CD8-positive, alpha-beta memory T cell (primary cell): ENCODE results near the gene RGS6. TPM values are rescaled to one million over a fixed set of nuclear protein-coding genes. Genes with fewer than 3 reads are reported as not detected.

ENCODE experiments used
- CTCF ChIA-PET: fragments of 350-600 bp; sonication (Branson Sonifier 250); formaldehyde crosslinking; loops from one replicate; lab custom pipeline; 2021; ENCODE audit warnings: antibody characterized with exemption; lab: Charles Lee
- POLR2A ChIA-PET: fragments of 350-600 bp; sonication (Branson Sonifier 250); formaldehyde crosslinking; loops from one replicate; lab custom pipeline; 2021; ENCODE audit warnings: antibody characterized with exemption; lab: Charles Lee
- DNase-seq, 5 donors: peaks; one replicate each; pipeline versions ENCODE4 v3.0.0 to v3.0.0-alpha.2; 2020 to 2022; ENCODE audit warnings: mixed read lengths in 1 of 5
- H3K27ac ChIP-seq: one replicate; pipeline ENCODE4 v1.7.0; 2013; ENCODE audit warnings: low read depth, mild to moderate bottlenecking, low read length, moderate library complexity
- H3K27me3 ChIP-seq: 2 replicates; pipeline ENCODE4 v1.7.0; 2013; ENCODE audit warnings: low read length, mild to moderate bottlenecking; ENCODE audit not compliant: insufficient read depth, poor library complexity, severe bottlenecking
- H3K36me3 ChIP-seq: 2 replicates; pipeline ENCODE4 v1.7.0; 2013; ENCODE audit warnings: mild to moderate bottlenecking, low read length, moderate library complexity; ENCODE audit not compliant: insufficient read depth
- H3K4me1 ChIP-seq: 2 replicates; pipeline ENCODE4 v1.7.0; 2013; ENCODE audit warnings: mild to moderate bottlenecking, low read length, moderate library complexity; ENCODE audit not compliant: insufficient read depth
- H3K4me3 ChIP-seq: 2 replicates; pipeline ENCODE4 v1.7.0; 2013; ENCODE audit warnings: mild to moderate bottlenecking, low read length
- H3K9me3 ChIP-seq: 2 replicates; pipeline ENCODE4 v1.7.0; 2013; ENCODE audit warnings: mild to moderate bottlenecking, low read length
- H3K27ac Mint-ChIP-seq, 8 donors: one replicate each; pipeline ENCODE4 v1.8.0; 2020 to 2021; ENCODE audit warnings: mixed read lengths in 8 of 8, mild to moderate bottlenecking in 6 of 8, inconsistent platforms in 3 of 8, moderate library complexity in 3 of 8
- H3K27me3 Mint-ChIP-seq, 2 donors: one replicate each; pipeline ENCODE4 v1.8.0; 2020 to 2021; ENCODE audit warnings: mixed read lengths in 2 of 2, mild to moderate bottlenecking in 1 of 2, moderate library complexity in 1 of 2
- H3K36me3 Mint-ChIP-seq, 3 donors: one replicate each; pipeline ENCODE4 v1.8.0; 2020 to 2021; ENCODE audit warnings: mixed read lengths in 3 of 3, inconsistent platforms in 1 of 3, mild to moderate bottlenecking in 1 of 3
- H3K4me1 Mint-ChIP-seq, 3 donors: one replicate each; pipeline ENCODE4 v1.8.0; 2020 to 2021; ENCODE audit warnings: mixed read lengths in 3 of 3, inconsistent platforms in 1 of 3, mild to moderate bottlenecking in 1 of 3
- H3K4me3 Mint-ChIP-seq, 7 donors: one replicate each; pipeline ENCODE4 v1.8.0; 2020 to 2021; ENCODE audit warnings: mixed read lengths in 7 of 7, mild to moderate bottlenecking in 6 of 7, moderate library complexity in 4 of 7, inconsistent platforms in 2 of 7
- H3K9me3 Mint-ChIP-seq, 5 donors: one replicate each; pipeline ENCODE4 v1.8.0; 2020 to 2022; ENCODE audit warnings: mixed read lengths in 5 of 5, mild to moderate bottlenecking in 3 of 5, moderate library complexity in 2 of 5, inconsistent platforms in 1 of 5
- polyA plus RNA-seq: library from polyadenylated mRNA; unstranded; fragments of 300-500 nt; fragmentation: Illumina TruSeq; gene quantifications from one replicate; pipeline ENCODE4 v1.2.3, GENCODE V29; 2021
- total RNA-seq, 2 experiments: library from RNA; stranded (reverse); gene quantifications; one replicate each; pipeline ENCODE4 v1.2.3, GENCODE V29; 2021

The RGS6 gene
- total and polyA plus RNA-seq, 3 experiments from 2014 or later, result 0.60 to 0.88 TPM; not detected in 1

DNA sequence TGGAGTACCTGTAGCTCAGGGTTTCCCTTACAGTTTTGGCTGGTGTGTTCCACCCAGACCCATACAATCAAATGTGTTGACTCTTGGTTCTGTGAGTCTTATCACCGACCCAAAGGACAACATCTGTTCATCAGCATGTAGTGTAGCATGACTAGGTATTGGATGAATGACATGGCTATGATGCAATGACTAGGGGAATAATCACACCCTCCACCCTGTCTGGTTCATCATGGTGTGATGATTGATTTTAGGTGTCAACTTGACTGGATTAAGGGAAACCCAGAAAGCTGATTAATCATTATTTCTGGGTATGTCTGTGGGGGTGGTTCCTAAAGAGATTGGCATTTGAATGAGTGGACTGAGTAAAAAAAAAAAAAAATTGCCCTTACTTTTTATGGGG, 650.4 kb downstream of the RGS6 start:
- no peaks in the 10 kb centered on the region for H3K27me3 ChIP-seq
- Mint-ChIP-seq H3K27me3 (peaks cover 21 to 22% of the 10 kb centered on the region in 2 donors), H3K4me1 (no peaks in the 10 kb centered on the region), H3K9me3 (no peaks in the 10 kb centered on the region), H3K4me3 (no peak overlapping the region), H3K36me3 (peaks cover 0 to 26% (median 0%) of the 10 kb centered on the region in 3 donors), H3K27ac (no peak overlapping the region)
- H3K36me3 ChIP-seq, result no peaks in the 10 kb centered on the region
- POLR2A ChIA-PET, result no interaction called here
- no peaks in the 10 kb centered on the region for H3K9me3 ChIP-seq
- H3K4me3 ChIP-seq, result no peak overlapping the region
- no peak overlapping the region for H3K27ac ChIP-seq
- CTCF ChIA-PET, result no interaction called here
- H3K4me1 ChIP-seq, result no peaks in the 10 kb centered on the region
- DNase-seq, result no peak

GRCh38 chr14:72583316-72584272, 651.4 kb downstream of the RGS6 start:
- no peak overlapping the region for H3K27ac ChIP-seq
- Mint-ChIP-seq H3K4me1 (no peaks in the 10 kb centered on the region), H3K4me3 (no peak overlapping the region), H3K9me3 (no peaks in the 10 kb centered on the region), H3K27ac (no peak overlapping the region), H3K36me3 (peaks cover 0 to 26% (median 0%) of the 10 kb centered on the region in 3 donors), H3K27me3 (peaks cover 19 to 25% of the 10 kb centered on the region in 2 donors)
- no peaks in the 10 kb centered on the region for H3K9me3 ChIP-seq
- H3K36me3 ChIP-seq, result no peaks in the 10 kb centered on the region
- H3K27me3 ChIP-seq, result no peaks in the 10 kb centered on the region
- ChIA-PET CTCF (no interaction called here), POLR2A (no interaction called here)
- H3K4me3 ChIP-seq, result no peak overlapping the region
- no peaks in the 10 kb centered on the region for H3K4me1 ChIP-seq
- DNase-seq, result no peak

DNA sequence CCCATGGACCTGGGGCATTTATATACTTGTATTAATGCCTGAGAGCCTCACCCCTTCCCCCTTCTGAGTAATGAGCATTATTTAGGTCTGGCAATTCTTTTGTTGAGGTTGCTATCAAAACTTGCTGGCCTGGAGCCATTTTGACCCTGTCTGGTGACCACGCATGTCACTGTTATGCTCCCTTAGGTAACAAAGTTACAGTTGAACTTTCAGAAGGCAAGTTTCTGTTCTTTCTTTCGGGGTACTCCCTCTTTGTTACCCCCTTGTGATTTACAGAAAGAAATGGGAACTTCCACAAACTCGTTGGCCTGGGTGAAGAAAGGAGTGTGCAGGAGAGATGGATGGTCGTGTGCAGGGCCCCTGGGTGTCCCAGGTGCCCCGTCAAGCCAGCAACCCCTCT, 656.3 kb downstream of the RGS6 start:
- Histone ChIP-seq H3K9me3 (no peaks in the 10 kb centered on the region), H3K27me3 (peaks cover 3% of the 10 kb centered on the region), H3K27ac (no peak overlapping the region), H3K4me1 (peaks cover 29% of the 10 kb centered on the region), H3K36me3 (no peaks in the 10 kb centered on the region), H3K4me3 (no peak overlapping the region)
- H3K27ac Mint-ChIP-seq, result no peak overlapping the region
- ChIA-PET CTCF (no interaction called here), POLR2A (no interaction called here)
- peaks cover 0 to 5% (median 4%) of the 10 kb centered on the region in 5 donors for H3K9me3 Mint-ChIP-seq
- H3K4me1 Mint-ChIP-seq, result peaks cover 36 to 40% (median 38%) of the 10 kb centered on the region in 3 donors
- peaks cover 0 to 26% (median 2%) of the 10 kb centered on the region in 3 donors for H3K36me3 Mint-ChIP-seq
- H3K4me3 Mint-ChIP-seq, result no peak overlapping the region
- peaks cover 18 to 49% of the 10 kb centered on the region in 2 donors for H3K27me3 Mint-ChIP-seq
- DNase-seq, result no peak

GRCh38 chr14:72589652-72590051, 657.4 kb downstream of the RGS6 start:
- Mint-ChIP-seq H3K9me3 (peaks cover 0 to 5% (median 4%) of the 10 kb centered on the region in 5 donors), H3K4me3 (no peak overlapping the region), H3K27ac (no peak overlapping the region), H3K27me3 (peaks cover 18 to 41% of the 10 kb centered on the region in 2 donors), H3K4me1 (peaks cover 46 to 51% (median 49%) of the 10 kb centered on the region in 3 donors), H3K36me3 (peaks cover 0 to 20% (median 2%) of the 10 kb centered on the region in 3 donors)
- H3K27ac ChIP-seq, result no peak overlapping the region
- no peaks in the 10 kb centered on the region for H3K36me3 ChIP-seq
- no peak for DNase-seq
- H3K4me1 ChIP-seq, result peaks cover 39% of the 10 kb centered on the region
- H3K27me3 ChIP-seq, result peaks cover 3% of the 10 kb centered on the region
- ChIA-PET CTCF (no interaction called here), POLR2A (no interaction called here)
- no peak overlapping the region for H3K4me3 ChIP-seq
- no peaks in the 10 kb centered on the region for H3K9me3 ChIP-seq

DNA sequence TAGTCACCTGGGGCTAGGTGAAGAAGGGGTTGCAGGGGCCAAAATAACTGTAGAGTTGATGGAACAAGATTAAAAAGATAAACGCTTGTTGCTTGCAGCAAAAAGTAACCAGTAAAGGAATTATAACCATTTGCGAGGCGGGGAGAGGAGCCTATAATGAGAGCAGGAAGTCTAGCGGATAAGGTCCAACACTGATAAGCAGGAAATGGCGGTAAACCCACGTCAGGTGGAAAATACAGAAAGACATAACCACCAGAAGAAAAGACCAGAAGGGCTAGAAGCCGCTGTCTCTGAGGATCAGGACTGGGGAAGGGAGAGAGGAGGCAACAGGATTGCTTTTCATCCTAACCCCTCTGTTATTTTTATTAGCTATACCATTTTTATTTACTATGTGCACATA, 658.3 kb downstream of the RGS6 start:
- POLR2A ChIA-PET, result no interaction called here
- H3K27ac Mint-ChIP-seq, result peak overlapping the region in 1 of 8 donors; percentile 25
- peak overlapping the region; percentile 0 to 74 (median 65) for H3K4me3 Mint-ChIP-seq

DNA sequence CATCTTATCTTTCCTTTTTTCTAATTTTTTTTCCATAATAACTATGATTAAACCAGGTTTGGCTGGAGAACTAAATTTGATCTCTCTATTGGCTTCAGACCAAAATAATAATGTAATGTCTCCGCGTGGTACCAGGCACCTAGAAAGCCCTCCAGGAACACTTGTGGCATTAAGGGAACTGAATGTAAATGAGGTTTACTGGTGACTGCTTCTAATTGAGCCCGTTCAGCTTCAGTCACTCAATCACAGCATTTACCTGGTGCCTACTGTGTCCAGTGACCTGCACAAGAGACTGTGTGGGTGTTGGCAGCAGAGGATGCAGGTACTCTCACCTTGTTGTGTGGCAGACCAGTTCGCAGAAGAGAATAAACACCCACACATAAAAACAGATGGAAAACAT, 659.2 kb downstream of the RGS6 start:
- Mint-ChIP-seq H3K27me3 (peaks cover 16 to 44% of the 10 kb centered on the region in 2 donors), H3K4me3 (no peak overlapping the region), H3K36me3 (peaks cover 0 to 2% (median 2%) of the 10 kb centered on the region in 3 donors), H3K4me1 (peaks cover 61 to 69% (median 67%) of the 10 kb centered on the region in 3 donors), H3K27ac (no peak overlapping the region), H3K9me3 (peaks cover 0 to 5% (median 4%) of the 10 kb centered on the region in 5 donors)
- H3K9me3 ChIP-seq, result no peaks in the 10 kb centered on the region
- DNase-seq, result no peak
- no peak overlapping the region for H3K4me3 ChIP-seq
- H3K36me3 ChIP-seq, result no peaks in the 10 kb centered on the region
- ChIA-PET CTCF (no interaction called here), POLR2A (no interaction called here)
- H3K27ac ChIP-seq, result no peak overlapping the region
- peaks cover 47% of the 10 kb centered on the region for H3K4me1 ChIP-seq
- H3K27me3 ChIP-seq, result peaks cover 6% of the 10 kb centered on the region

More for the DNA sequence above, 658.3 kb downstream of the RGS6 start:
- Histone ChIP-seq H3K27ac (no peak overlapping the region), H3K36me3 (no peaks in the 10 kb centered on the region), H3K27me3 (peaks cover 3% of the 10 kb centered on the region), H3K9me3 (no peaks in the 10 kb centered on the region), H3K4me3 (no peak overlapping the region), H3K4me1 (peaks cover 47% of the 10 kb centered on the region)
- Mint-ChIP-seq H3K9me3 (peaks cover 0 to 5% (median 4%) of the 10 kb centered on the region in 5 donors), H3K4me1 (peaks cover 55 to 61% (median 58%) of the 10 kb centered on the region in 3 donors), H3K36me3 (peaks cover 0 to 11% (median 2%) of the 10 kb centered on the region in 3 donors), H3K27me3 (peaks cover 17 to 41% of the 10 kb centered on the region in 2 donors)
- peak in 2 of 5 donors; percentile 12 to 40 for DNase-seq
- CTCF ChIA-PET, result no interaction called here

DNA sequence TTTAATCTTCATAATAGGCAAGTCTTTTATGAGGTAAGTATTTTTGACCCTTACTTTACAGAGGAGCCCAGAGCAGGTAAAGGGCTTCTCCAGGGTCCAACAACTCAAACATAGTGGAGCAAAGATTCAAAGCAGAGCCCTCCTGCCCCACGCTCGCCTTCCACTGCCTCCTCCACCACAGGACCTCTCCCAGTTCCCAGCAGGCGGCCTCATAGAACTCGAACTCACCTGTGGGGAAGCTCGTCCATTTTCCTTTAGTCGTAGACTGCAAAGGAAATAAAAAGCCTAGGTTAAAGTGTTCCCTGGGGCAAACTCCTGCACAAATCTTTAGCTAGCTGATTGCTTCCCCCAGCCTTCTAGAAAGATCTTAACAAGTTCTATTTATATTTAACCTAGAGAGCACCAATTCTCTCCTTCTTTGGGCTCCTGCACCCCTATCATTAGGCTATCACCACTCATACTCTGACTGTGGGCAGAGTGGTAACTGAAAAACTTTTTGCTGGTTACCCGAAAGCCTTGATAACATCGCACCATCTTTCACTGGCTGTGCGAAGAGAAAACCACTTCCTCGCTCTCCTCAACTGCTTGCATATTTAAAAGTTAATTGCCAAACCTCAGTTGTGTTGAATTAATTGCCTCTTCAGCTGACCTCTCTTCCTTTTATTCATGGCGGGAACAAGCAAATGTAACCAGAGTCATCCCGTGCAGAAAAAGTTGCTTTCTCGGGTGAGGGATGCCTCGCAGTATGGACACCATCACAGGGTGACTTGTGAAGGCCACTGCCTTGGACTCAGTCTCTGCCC, 662.1 kb downstream of the RGS6 start:
- H3K27me3 ChIP-seq, result peaks cover 7% of the 10 kb centered on the region
- POLR2A ChIA-PET, result no interaction called here
- H3K4me1 ChIP-seq, result peaks cover 47% of the 10 kb centered on the region
- H3K27ac Mint-ChIP-seq, result peak overlapping the region in 2 of 8 donors; percentile 35 to 42
- H3K27me3 Mint-ChIP-seq, result peaks cover 25 to 47% of the 10 kb centered on the region in 2 donors
- CTCF ChIA-PET, result no interaction called here
- H3K27ac ChIP-seq, result no peak overlapping the region
- H3K4me1 Mint-ChIP-seq, result peaks cover 65 to 71% (median 69%) of the 10 kb centered on the region in 3 donors
- H3K9me3 Mint-ChIP-seq, result peaks cover 0 to 5% (median 4%) of the 10 kb centered on the region in 5 donors
- no peaks in the 10 kb centered on the region for H3K36me3 ChIP-seq
- DNase-seq, result peak in 4 of 5 donors; percentile 13 to 68 (median 38)
- H3K9me3 ChIP-seq, result no peaks in the 10 kb centered on the region
- peak overlapping the region; percentile 6 for H3K4me3 ChIP-seq
- H3K36me3 Mint-ChIP-seq, result peaks cover 0 to 2% (median 0%) of the 10 kb centered on the region in 3 donors
- H3K4me3 Mint-ChIP-seq, result peak overlapping the region in 6 of 7 donors; percentile 18 to 76 (median 62)
